WTC11 (cell line): ENCODE data around the gene PLLP. TPM values are rescaled to one million over a fixed set of nuclear protein-coding genes. Genes with fewer than 3 reads are reported as not detected.

Experiments used
- ATAC-seq: fragments of 200-7000 bp; cut with Tn5 transposase; 2 replicates; pipeline ENCODE4 v1.10.0; 2021; ENCODE audit warnings: mild to moderate bottlenecking, moderate library complexity
- CTCF ChIA-PET: fragments of 300-600 bp; sonication (Branson Sonifier 250); formaldehyde crosslinking; loops from one replicate; lab custom pipeline; 2021; ENCODE audit warnings: antibody characterized with exemption; lab: Charles Lee
- POLR2A ChIA-PET: fragments of 350-600 bp; sonication (Branson Sonifier 250); formaldehyde crosslinking; loops from one replicate; lab custom pipeline; 2021; ENCODE audit warnings: antibody characterized with exemption; lab: Charles Lee
- DNase-seq: peaks from one replicate; pipeline ENCODE4 v3.0.0; 2021; ENCODE audit warnings: low spot score
- H3K27ac Mint-ChIP-seq: 2 replicates; pipeline ENCODE4 v1.8.0; 2021; ENCODE audit warnings: mixed read lengths
- H3K27me3 Mint-ChIP-seq: 2 replicates; pipeline ENCODE4 v1.8.0; 2021; ENCODE audit warnings: low read depth, mild to moderate bottlenecking, moderate library complexity, mixed read lengths
- H3K36me3 Mint-ChIP-seq: 2 replicates; pipeline ENCODE4 v1.8.0; 2021; ENCODE audit warnings: mixed read lengths
- H3K4me1 Mint-ChIP-seq: 2 replicates; pipeline ENCODE4 v1.8.0; 2022; ENCODE audit warnings: mixed read lengths
- H3K4me3 Mint-ChIP-seq: 2 replicates; pipeline ENCODE4 v1.8.0; 2021; ENCODE audit warnings: mild to moderate bottlenecking, moderate library complexity, mixed read lengths
- H3K9me3 Mint-ChIP-seq: 2 replicates; pipeline ENCODE4 v1.8.0; 2021; ENCODE audit warnings: mixed read lengths
- AR ChIP-seq: fragments of 250-450 bp; sonication (Bioruptor Pico); IDR thresholded peaks from 2 replicates; pipeline ENCODE4 v1.9.0; 2021; ENCODE audit warnings: mild to moderate bottlenecking
- CDX4 ChIP-seq: fragments of 250-450 bp; sonication (Bioruptor Pico); IDR thresholded peaks from 2 replicates; pipeline ENCODE4 v1.9.0; 2021; ENCODE audit warnings: moderate library complexity, mild to moderate bottlenecking, inconsistent platforms, borderline replicate concordance
- FOXK1 ChIP-seq: sonication (generic); formaldehyde crosslinking; IDR thresholded peaks from 2 replicates; pipeline ENCODE4 v1.8.0; 2022; ENCODE audit warnings: mild to moderate bottlenecking, moderate library complexity, missing genetic modification reagents
- GABPB1 ChIP-seq: sonication (generic); formaldehyde crosslinking; IDR thresholded peaks from 2 replicates; pipeline ENCODE4 v1.8.1; 2023; ENCODE audit warnings: mild to moderate bottlenecking, missing genetic modification reagents
- HMGA2 ChIP-seq: fragments of 250-450 bp; sonication (Bioruptor Pico); IDR thresholded peaks from 2 replicates; pipeline ENCODE4 v1.4.0; 2021; ENCODE audit warnings: mild to moderate bottlenecking, moderate library complexity
- OVOL2 ChIP-seq: fragments of 250-450 bp; sonication (Bioruptor Pico); IDR thresholded peaks from 2 replicates; pipeline ENCODE4 v1.9.0; 2021; ENCODE audit warnings: mild to moderate bottlenecking, borderline replicate concordance
- PRDM15 ChIP-seq: sonication (generic); formaldehyde crosslinking; IDR thresholded peaks from 2 replicates; pipeline ENCODE4 v1.8.0; 2022; ENCODE audit warnings: missing genetic modification reagents
- SOX15 ChIP-seq: fragments of 250-450 bp; sonication (Bioruptor Pico); IDR thresholded peaks from 2 replicates; pipeline ENCODE4 v1.9.0; 2021; ENCODE audit warnings: mild to moderate bottlenecking
- TP53 ChIP-seq: sonication (generic); formaldehyde crosslinking; IDR thresholded peaks from 2 replicates; pipeline ENCODE4 v1.8.1; 2023; ENCODE audit warnings: mild to moderate bottlenecking, missing genetic modification reagents
- USF2 ChIP-seq: sonication (generic); formaldehyde crosslinking; IDR thresholded peaks from 2 replicates; pipeline ENCODE4 v1.8.1; 2023; ENCODE audit warnings: mild to moderate bottlenecking, missing genetic modification reagents, moderate library complexity
- ZNF121 ChIP-seq: sonication (generic); formaldehyde crosslinking; IDR thresholded peaks from 2 replicates; pipeline ENCODE4 v1.8.0; 2023; ENCODE audit warnings: missing genetic modification reagents
- ZNF232 ChIP-seq: sonication (generic); formaldehyde crosslinking; IDR thresholded peaks from 2 replicates; pipeline ENCODE4 v1.8.0; 2022; ENCODE audit warnings: mild to moderate bottlenecking, missing genetic modification reagents
- ZNF263 ChIP-seq: sonication (generic); formaldehyde crosslinking; IDR thresholded peaks from 2 replicates; pipeline ENCODE4 v1.8.1; 2022; ENCODE audit warnings: low read depth, mild to moderate bottlenecking, moderate library complexity, missing genetic modification reagents
- ZNF317 ChIP-seq: sonication (generic); formaldehyde crosslinking; IDR thresholded peaks from 2 replicates; pipeline ENCODE4 v1.8.1; 2023; ENCODE audit warnings: low read depth, mild to moderate bottlenecking, moderate library complexity, missing genetic modification reagents, borderline replicate concordance
- ZNF671 ChIP-seq: fragments of 250-450 bp; sonication (Bioruptor Pico); IDR thresholded peaks from 2 replicates; pipeline ENCODE4 v1.8.0; 2021; ENCODE audit warnings: mild to moderate bottlenecking
- total RNA-seq: library from RNA; stranded (reverse); gene quantifications from 3 replicates; pipeline ENCODE4 v1.2.3, GENCODE V29; 2021
- TF ChIP-seq, protein P1 (sequence below): sonication (generic); formaldehyde crosslinking; IDR thresholded peaks from 2 replicates; pipeline ENCODE4 v1.8.1; 2023; ENCODE audit warnings: mild to moderate bottlenecking, missing genetic modification reagents
- TF ChIP-seq, protein P2 (sequence below): sonication (generic); formaldehyde crosslinking; IDR thresholded peaks from 2 replicates; pipeline ENCODE4 v1.8.1; 2022; ENCODE audit warnings: low read depth, mild to moderate bottlenecking, moderate library complexity, missing genetic modification reagents, borderline replicate concordance
- TF ChIP-seq, protein P3 (sequence below): sonication (generic); formaldehyde crosslinking; IDR thresholded peaks from 2 replicates; pipeline ENCODE4 v1.8.0; 2023; ENCODE audit warnings: missing genetic modification reagents

PLLP gene
- total RNA-seq, 1 experiment from 2014 or later: 2.8 TPM

- H3K4me3 Mint-ChIP-seq: peak overlapping the region; percentile 39
- H3K27me3 Mint-ChIP-seq: no peaks in the 10 kb centered on the region
- no peak for DNase-seq
- TF ChIP-seq ZNF263 (no peak), ZNF232 (no peak), CDX4 (CRISPR knock-in tag) (no peak), PRDM15 (CRISPR knock-in tag) (no peak), ZNF317 (peak; percentile 84), GABPB1 (CRISPR knock-in tag) (no peak), OVOL2 (CRISPR knock-in tag) (no peak), ZNF671 (no peak)
- TF ChIP-seq, protein P1, sequence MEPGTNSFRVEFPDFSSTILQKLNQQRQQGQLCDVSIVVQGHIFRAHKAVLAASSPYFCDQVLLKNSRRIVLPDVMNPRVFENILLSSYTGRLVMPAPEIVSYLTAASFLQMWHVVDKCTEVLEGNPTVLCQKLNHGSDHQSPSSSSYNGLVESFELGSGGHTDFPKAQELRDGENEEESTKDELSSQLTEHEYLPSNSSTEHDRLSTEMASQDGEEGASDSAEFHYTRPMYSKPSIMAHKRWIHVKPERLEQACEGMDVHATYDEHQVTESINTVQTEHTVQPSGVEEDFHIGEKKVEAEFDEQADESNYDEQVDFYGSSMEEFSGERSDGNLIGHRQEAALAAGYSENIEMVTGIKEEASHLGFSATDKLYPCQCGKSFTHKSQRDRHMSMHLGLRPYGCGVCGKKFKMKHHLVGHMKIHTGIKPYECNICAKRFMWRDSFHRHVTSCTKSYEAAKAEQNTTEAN (CRISPR knock-in tag): no peak
- TF ChIP-seq, all 79 proteins: peak for 1
- peaks cover 14% of the 10 kb centered on the region for H3K4me1 Mint-ChIP-seq
- H3K9me3 Mint-ChIP-seq: no peaks in the 10 kb centered on the region
- ChIA-PET POLR2A (interaction anchor here (1.3 kb wide), 1 partner anchor 15 kb away, joined by 3 read pairs; the partner anchor contains the start of gene ARL2BP), CTCF (interaction anchor here (0.9 to 1.5 kb wide), 3 partner anchors 15 to 168 kb away, joined by 3 to 6 read pairs (median 5); partner anchors contain the start of genes ARL2BP and CPNE2)
- H3K36me3 Mint-ChIP-seq: no peaks in the 10 kb centered on the region
- ATAC-seq: peak; percentile 71
- H3K27ac Mint-ChIP-seq: peak overlapping the region; percentile 94
Observed at GRCh38 chr16:57260294-57260929, 24.1 kb downstream of the PLLP start.

DNA sequence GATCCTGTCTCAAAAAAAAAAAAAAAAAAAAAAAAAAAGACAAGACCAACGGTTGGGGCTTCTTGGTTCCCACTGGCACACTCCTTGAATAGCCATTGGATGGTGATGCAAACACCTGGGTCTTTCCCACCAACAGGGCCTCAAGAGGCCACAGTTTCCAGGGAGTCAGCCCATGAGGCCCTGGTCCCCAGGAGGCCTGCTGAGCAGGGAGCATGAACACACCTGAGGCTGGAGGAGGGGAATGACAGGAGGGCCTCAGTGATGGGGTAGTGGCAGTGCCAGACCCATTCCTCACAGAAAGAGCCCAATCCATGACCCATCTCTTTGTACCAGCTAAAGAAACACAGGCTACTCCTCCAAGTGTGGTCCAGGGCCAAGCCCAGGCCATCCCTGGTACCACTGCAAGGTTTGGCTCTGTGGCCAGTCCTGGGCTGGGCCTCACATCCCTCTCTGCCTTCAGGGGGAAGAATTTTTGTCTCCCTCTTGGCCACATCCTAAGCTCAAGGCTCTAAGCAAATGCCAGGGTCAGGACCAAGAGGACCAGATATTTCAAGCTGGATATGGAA lies 25.5 kb downstream of the PLLP start:
- no peak for DNase-seq
- H3K9me3 Mint-ChIP-seq: no peaks in the 10 kb centered on the region
- H3K4me1 Mint-ChIP-seq: peaks cover 14% of the 10 kb centered on the region
- ChIA-PET POLR2A (interaction anchor here (0.7 kb wide), 1 partner anchor 827 kb away, joined by 3 read pairs; no protein-coding TSS in a partner anchor), CTCF (no interaction called here)
- no peak overlapping the region for H3K27ac Mint-ChIP-seq
- no peaks in the 10 kb centered on the region for H3K27me3 Mint-ChIP-seq
- no peak for ATAC-seq
- H3K36me3 Mint-ChIP-seq: no peaks in the 10 kb centered on the region
- H3K4me3 Mint-ChIP-seq: no peak overlapping the region
- TF ChIP-seq FOXK1 (CRISPR knock-in tag) (no peak), ZNF317 (no peak), HMGA2 (CRISPR knock-in tag) (no peak), ZNF263 (no peak), AR (CRISPR knock-in tag) (no peak), ZNF121 (CRISPR knock-in tag) (no peak), TP53 (CRISPR knock-in tag) (no peak), SOX15 (CRISPR knock-in tag) (no peak), USF2 (CRISPR knock-in tag) (no peak)
- TF ChIP-seq, protein P2, sequence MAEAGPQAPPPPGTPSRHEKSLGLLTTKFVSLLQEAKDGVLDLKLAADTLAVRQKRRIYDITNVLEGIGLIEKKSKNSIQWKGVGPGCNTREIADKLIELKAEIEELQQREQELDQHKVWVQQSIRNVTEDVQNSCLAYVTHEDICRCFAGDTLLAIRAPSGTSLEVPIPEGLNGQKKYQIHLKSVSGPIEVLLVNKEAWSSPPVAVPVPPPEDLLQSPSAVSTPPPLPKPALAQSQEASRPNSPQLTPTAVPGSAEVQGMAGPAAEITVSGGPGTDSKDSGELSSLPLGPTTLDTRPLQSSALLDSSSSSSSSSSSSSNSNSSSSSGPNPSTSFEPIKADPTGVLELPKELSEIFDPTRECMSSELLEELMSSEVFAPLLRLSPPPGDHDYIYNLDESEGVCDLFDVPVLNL (CRISPR knock-in tag): no peak
- TF ChIP-seq, protein P3, sequence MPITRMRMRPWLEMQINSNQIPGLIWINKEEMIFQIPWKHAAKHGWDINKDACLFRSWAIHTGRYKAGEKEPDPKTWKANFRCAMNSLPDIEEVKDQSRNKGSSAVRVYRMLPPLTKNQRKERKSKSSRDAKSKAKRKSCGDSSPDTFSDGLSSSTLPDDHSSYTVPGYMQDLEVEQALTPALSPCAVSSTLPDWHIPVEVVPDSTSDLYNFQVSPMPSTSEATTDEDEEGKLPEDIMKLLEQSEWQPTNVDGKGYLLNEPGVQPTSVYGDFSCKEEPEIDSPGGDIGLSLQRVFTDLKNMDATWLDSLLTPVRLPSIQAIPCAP (CRISPR knock-in tag): no peak
